Heart right ventricle (tissue), 16 donors: ENCODE data around the gene RNF115. TPM values are rescaled to one million over a fixed set of nuclear protein-coding genes. Genes with fewer than 3 reads are reported as not detected.

Experiments used
- ATAC-seq, 8 donors: fragments of 200-7000 bp; cut with Tn5 transposase; one replicate each; pipeline ENCODE4 v1.9.1; 2020; ENCODE audit warnings: mild to moderate bottlenecking in 8 of 8, moderate library complexity in 8 of 8, moderate number of reproducible peaks in 1 of 8
- DNase-seq, 2 donors: peaks; one replicate each; pipeline ENCODE4 v3.0.0-alpha.2; 2020
- H3K27ac ChIP-seq, 10 donors: fragments of 200-600 bp; sonication (generic) in 2 of 10; one replicate each; pipeline versions ENCODE4 v1.5.0 to v1.8.0; 2020 to 2022; ENCODE audit warnings: mild to moderate bottlenecking in 3 of 10
- H3K27me3 ChIP-seq, 7 donors: fragments of 200-600 bp; one replicate each; pipeline ENCODE4 v1.8.0; 2021 to 2022; ENCODE audit warnings: mild to moderate bottlenecking in 2 of 7
- H3K36me3 ChIP-seq, 9 donors: fragments of 200-600 bp; sonication (generic) in 1 of 9; one replicate each; pipeline versions ENCODE4 v1.5.0 to v1.8.0; 2020 to 2022; ENCODE audit warnings: mild to moderate bottlenecking in 2 of 9
- H3K4me1 ChIP-seq, 9 donors: fragments of 200-600 bp; sonication (generic) in 1 of 9; one replicate each; pipeline versions ENCODE4 v1.5.0 to v1.8.0; 2020 to 2022; ENCODE audit warnings: mild to moderate bottlenecking in 4 of 9
- H3K4me3 ChIP-seq, 10 donors: fragments of 200-600 bp; sonication (generic) in 2 of 10; one replicate each; pipeline versions ENCODE4 v1.5.0 to v1.8.0; 2020 to 2022; ENCODE audit warnings: mild to moderate bottlenecking in 7 of 10, moderate library complexity in 2 of 10
- H3K9me3 ChIP-seq, 11 donors: fragments of 200-600 bp in 10 of 11; sonication (generic) in 2 of 11; one replicate each; pipeline versions ENCODE4 v1.5.0 to v1.8.0; 2013 to 2022; ENCODE audit warnings: mild to moderate bottlenecking in 2 of 11, control low read depth in 1 of 11, moderate library complexity in 1 of 11
- WGBS, 2 donors: extraction: QIAGEN DNeasy Blood & Tissue Kit; methylation state at CpG; one replicate each; pipeline ENCODE4 v1.1.7; 2013; ENCODE audit warnings: inconsistent platforms in 1 of 2; 5-methylcytosine and 5-hydroxymethylcytosine counted together
- intact Hi-C, 10 donors: fragments of 100-400 bp; cut with DNase I; formaldehyde crosslinking; loops; one replicate each; pipeline versions ENCODE4 v1.11.1 to v1.14.2; 2022
- polyA plus RNA-seq, 2 donors: library from polyadenylated mRNA; stranded (reverse); fragments of 200-250 nt; gene quantifications; one replicate each; pipeline ENCODE4 v1.2.3, GENCODE V29; 2013
- total RNA-seq, 10 donors: library from RNA; stranded (reverse); fragmentation: NEBNext Ultra II Directional in 3 of 10; extraction: Animal tissue kit (Norgen Biotek cat#: 25700) in 3 of 10; gene quantifications; one replicate each; pipeline versions ENCODE4 v1.2.1 to v1.2.4, GENCODE V29; 2021 to 2023
- TF ChIP-seq, protein P1 (sequence below), 9 donors: fragments of 200-600 bp; sonication (generic) in 2 of 9; IDR thresholded peaks; one replicate each; pipeline versions ENCODE4 v1.5.0 to v1.8.0; 2021 to 2022; ENCODE audit warnings: antibody characterized with exemption in 9 of 9, mild to moderate bottlenecking in 5 of 9, moderate library complexity in 1 of 9
- donor health status: Arrhythmogenic right ventricular cardiomyopathy.
- donor health status: ischemic (EF 13 %, LVEDD 7.1; RV severe dilation, severe dysfunction).
- donor health status: healthy with polysubstance abuse.
- donor health status: DM: no; HTN: yes; CAD: no.
- donor health status: DM: no; HTN: no; CAD: no.
- donor health status: ischemic (EF 25% LVEDD 6.9; RV normal size, moderate dysfunction).
- donor health status: ischemic (EF 25% LVEDD 5.7; RV mildly dilated, moderate dysfunction).
- donor health status: healthy.
- donor health status: DM: yes; HTN: yes; CAD: no.
- donor health status: Ischemic cardiomyopathy.
- donor health status: ischemic (EF 35%, LVEDD 5.7; RV mildly dilated, moderate dysfunction).
- donor health status: nonischemic (EF 11% LVEDD 7.7; RV severe dilation, severe dysfunction).
- donor health status: DM: yes; HTN: yes; CAD: no.
- donor health status: PGD.
- donor health status: ischemic (EF 29% LVEDD 5.4; RV normal size, mild dysfunction).
- donor health status: nonischemic (EF 23%, LVEDD 6.1; RV moderate dilation, normal function).

RNF115 gene
- total and polyA plus RNA-seq, 12 donors, result 12.8 to 99.0 (median 48.9) TPM

DNA sequence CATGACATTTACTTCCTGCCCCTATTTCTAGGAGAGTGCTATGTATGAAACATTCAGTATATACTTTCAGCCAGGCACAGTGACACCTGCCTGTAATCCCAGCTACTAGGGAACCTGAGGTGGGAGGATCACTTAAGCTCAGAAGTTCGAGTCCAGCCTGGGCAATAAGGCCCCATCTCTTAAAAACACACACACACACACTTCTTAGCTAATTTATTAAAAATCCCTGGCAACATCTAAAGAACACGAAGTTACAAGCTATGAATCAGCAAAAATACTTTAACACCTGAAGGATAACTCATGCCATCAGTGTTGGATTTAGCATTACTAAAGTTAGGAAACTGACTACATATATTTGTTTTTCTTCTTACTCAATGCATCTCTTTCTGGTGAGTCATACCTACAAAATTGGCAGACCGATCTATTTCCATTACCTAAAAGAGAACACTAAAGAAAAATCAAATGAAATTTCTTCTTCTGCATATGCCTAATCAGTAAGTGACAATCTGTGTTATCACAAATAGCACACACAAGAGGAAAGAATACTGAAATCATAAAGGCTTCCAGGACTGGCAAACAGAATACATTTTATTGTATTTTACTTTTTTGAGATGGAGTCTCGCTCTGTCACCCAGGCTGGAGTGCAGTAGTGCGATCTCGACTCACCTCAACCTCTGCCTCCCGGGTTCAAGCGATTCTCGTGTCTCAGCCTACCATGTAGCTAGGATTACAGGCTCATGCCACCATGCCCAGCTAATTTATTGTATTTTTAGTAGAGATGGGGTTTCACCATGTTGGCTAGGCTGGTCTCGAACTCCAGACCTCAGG, 41.4 kb downstream of the RNF115 start:
- intact Hi-C loops, result loop anchor here in 1 of 10 donors (10.0 kb wide), 1 partner anchor 62 kb away; the partner anchor contains the start of gene NUDT17
- ATAC-seq, result peak in 6 of 8 donors; percentile 18 to 50 (median 43)
- peaks cover 2 to 59% (median 33%) of the 10 kb centered on the region in 9 donors for H3K4me1 ChIP-seq

DNA sequence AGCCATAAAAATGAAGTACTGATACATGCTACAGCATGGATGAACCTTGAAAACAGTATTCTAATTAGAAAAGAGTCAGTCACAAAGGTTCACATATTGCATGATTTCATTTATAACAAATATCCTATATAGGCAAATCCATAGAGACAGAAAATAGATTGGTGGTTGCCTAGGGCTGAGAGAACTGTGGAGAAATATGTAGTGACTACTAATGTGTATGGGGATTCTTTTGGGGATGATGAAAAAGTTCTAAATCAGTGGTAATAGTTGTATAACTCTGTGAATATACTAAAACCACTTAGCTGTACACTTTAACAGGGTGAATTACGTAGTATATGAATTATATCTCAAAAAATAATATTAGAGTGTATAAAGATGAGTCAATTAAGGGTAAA, 45.8 kb downstream of the RNF115 start:
- 94 to 97% methylated on average over 1 of the region's 1 CpG for WGBS, 2 donors
- ATAC-seq (no peak), DNase-seq (no peak)
- Histone ChIP-seq H3K36me3 (peaks cover 0 to 45% (median 0%) of the 10 kb centered on the region in 9 donors), H3K27me3 (no peaks in the 10 kb centered on the region), H3K9me3 (no peaks in the 10 kb centered on the region), H3K4me1 (peaks cover 0 to 50% (median 15%) of the 10 kb centered on the region in 9 donors), H3K4me3 (no peak overlapping the region), H3K27ac (peak overlapping the region in 9 of 10 donors; percentile 0 to 86 (median 63))
- intact Hi-C loops, result no loop called here
- TF ChIP-seq, protein P1, sequence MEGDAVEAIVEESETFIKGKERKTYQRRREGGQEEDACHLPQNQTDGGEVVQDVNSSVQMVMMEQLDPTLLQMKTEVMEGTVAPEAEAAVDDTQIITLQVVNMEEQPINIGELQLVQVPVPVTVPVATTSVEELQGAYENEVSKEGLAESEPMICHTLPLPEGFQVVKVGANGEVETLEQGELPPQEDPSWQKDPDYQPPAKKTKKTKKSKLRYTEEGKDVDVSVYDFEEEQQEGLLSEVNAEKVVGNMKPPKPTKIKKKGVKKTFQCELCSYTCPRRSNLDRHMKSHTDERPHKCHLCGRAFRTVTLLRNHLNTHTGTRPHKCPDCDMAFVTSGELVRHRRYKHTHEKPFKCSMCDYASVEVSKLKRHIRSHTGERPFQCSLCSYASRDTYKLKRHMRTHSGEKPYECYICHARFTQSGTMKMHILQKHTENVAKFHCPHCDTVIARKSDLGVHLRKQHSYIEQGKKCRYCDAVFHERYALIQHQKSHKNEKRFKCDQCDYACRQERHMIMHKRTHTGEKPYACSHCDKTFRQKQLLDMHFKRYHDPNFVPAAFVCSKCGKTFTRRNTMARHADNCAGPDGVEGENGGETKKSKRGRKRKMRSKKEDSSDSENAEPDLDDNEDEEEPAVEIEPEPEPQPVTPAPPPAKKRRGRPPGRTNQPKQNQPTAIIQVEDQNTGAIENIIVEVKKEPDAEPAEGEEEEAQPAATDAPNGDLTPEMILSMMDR (IDR thresholded peaks at IDR 0.05), result no peak

More for the DNA sequence above, 41.4 kb downstream of the RNF115 start:
- 54 to 67% methylated on average over 10 of the region's 10 CpGs for WGBS, 2 donors
- peaks cover 0 to 36% (median 6%) of the 10 kb centered on the region in 9 donors for H3K36me3 ChIP-seq
- H3K9me3 ChIP-seq, result no peaks in the 10 kb centered on the region
- no peak for DNase-seq
- peak overlapping the region in 9 of 10 donors; percentile 16 to 56 (median 40) for H3K4me3 ChIP-seq
- H3K27me3 ChIP-seq, result no peaks in the 10 kb centered on the region
- H3K27ac ChIP-seq, result peak overlapping the region in 9 of 10 donors; percentile 31 to 85 (median 70)
- TF ChIP-seq, protein P1 (IDR thresholded peaks at IDR 0.05), result no peak

DNA sequence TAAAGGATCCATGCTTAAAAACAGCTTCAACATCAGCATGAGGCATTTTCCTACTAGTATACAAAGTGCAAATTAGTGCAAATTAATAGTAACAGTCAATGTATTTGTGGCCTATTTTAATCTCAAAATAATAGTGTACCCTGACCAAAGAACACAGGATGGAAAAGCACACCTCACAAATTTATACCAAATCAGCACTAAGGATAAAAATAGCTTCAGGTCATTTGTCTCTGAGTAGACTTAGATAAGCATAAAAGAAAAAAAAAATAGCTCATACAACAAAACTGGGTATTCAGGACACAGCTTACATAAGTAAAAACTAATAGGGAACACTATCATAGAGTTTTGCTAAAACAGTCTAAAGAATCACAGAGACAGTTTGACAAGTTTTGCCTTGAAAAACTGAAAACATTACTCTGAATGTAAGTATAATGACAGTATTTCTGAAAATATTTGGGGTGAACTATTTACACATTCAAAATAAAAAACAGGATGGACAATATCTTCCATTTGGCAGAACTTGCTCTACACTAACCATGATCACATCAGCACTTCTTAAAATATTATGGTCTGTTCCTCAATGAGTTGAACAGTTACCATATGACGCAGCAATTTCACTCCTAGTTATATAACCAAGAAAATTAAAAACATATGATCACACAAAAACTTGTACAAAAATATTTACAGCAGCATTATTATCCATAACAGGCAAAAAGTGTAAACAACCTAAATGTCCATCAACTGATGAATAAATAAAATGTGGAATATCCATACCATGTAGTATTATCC, 46.3 kb downstream of the RNF115 start:
- Histone ChIP-seq H3K4me3 (no peak overlapping the region), H3K9me3 (no peaks in the 10 kb centered on the region), H3K36me3 (peaks cover 0 to 44% (median 0%) of the 10 kb centered on the region in 9 donors), H3K4me1 (peaks cover 0 to 50% (median 14%) of the 10 kb centered on the region in 9 donors), H3K27me3 (no peaks in the 10 kb centered on the region), H3K27ac (peak overlapping the region; percentile 5 to 86 (median 60))
- intact Hi-C loops, result no loop called here
- TF ChIP-seq, protein P1 (IDR thresholded peaks at IDR 0.05), result no peak
- DNase-seq, result no peak
- peak in 6 of 8 donors; percentile 32 to 74 (median 61) for ATAC-seq
- WGBS, 2 donors, result 40 to 67% methylated on average over 1 of the region's 1 CpG

DNA sequence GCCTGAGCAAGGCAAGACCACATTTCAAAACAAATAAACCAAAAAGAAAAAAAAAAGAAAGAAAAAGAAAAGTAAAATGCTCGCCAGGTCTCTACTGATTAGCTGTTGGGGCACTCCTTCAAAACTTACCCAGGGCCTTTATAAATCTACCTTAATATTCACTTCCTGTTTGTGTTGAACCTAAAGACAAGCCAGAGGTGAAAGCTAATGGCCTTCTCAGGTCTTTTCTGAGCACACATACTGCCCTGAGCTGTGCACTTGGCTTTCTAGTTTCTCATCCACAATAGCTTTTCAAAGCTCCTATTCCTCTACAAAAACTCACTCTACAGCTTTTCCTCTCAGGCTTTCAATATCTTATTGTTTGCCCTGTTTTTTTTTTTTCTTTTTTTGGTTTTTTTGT, 50.5 kb downstream of the RNF115 start:
- no peak overlapping the region for H3K4me3 ChIP-seq
- ATAC-seq, result no peak
- TF ChIP-seq, protein P1 (IDR thresholded peaks at IDR 0.05), result no peak
- peak overlapping the region in 1 of 10 donors; percentile 17 for H3K27ac ChIP-seq
- WGBS, 2 donors, result 95 to 100% methylated on average over 1 of the region's 1 CpG
- peaks cover 0 to 64% (median 14%) of the 10 kb centered on the region in 9 donors for H3K36me3 ChIP-seq
- H3K9me3 ChIP-seq, result no peaks in the 10 kb centered on the region
- DNase-seq, result no peak
- intact Hi-C loops, result no loop called here
- peaks cover 0 to 29% (median 11%) of the 10 kb centered on the region in 9 donors for H3K4me1 ChIP-seq
- H3K27me3 ChIP-seq, result no peaks in the 10 kb centered on the region
